GM12878 (cell line): ENCODE data around the gene MYO7B.

Source experiments
- ATF3 ChIP-seq: IDR thresholded peaks from 2 replicates; pipeline ENCODE4 v1.6.1; 2011; ENCODE audit warnings: low read depth, mild to moderate bottlenecking, low read length, moderate library complexity, borderline replicate concordance; ENCODE audit errors: extremely low read depth
- CTCF ChIP-seq, 3 experiments: IDR thresholded peaks in 2 of 3; conservative IDR thresholded peaks in 1 of 3; 2 replicates each; pipeline ENCODE4 v1.5.1; 2011; ENCODE audit warnings: low read depth in 3 of 3, low read length in 3 of 3, mild to moderate bottlenecking in 3 of 3, control low read depth in 2 of 3, moderate library complexity in 2 of 3, inconsistent platforms in 1 of 3, mixed read lengths in 1 of 3; ENCODE audit not compliant: control insufficient read depth in 2 of 3, insufficient read depth in 1 of 3; ENCODE audit errors: extremely low read depth in 1 of 3
- EP300 ChIP-seq, 2 experiments: fragments of 150-350 bp in 1 of 2; IDR thresholded peaks; 2 replicates each; pipeline ENCODE4 v1.6.1; 2011 to 2012; ENCODE audit warnings: low read depth in 2 of 2, low read length in 2 of 2, borderline replicate concordance in 1 of 2, improper control_type of control experiment in 1 of 2, inconsistent platforms in 1 of 2; ENCODE audit not compliant: control insufficient read depth in 1 of 2
- IRF3 ChIP-seq: fragments of 450-650 bp; IDR thresholded peaks from 2 replicates; pipeline ENCODE4 v1.6.1; 2014; ENCODE audit warnings: mild to moderate bottlenecking
- POLR2A ChIP-seq: IDR thresholded peaks from 2 replicates; pipeline ENCODE4 v1.6.1; 2011; ENCODE audit warnings: low read depth, mild to moderate bottlenecking, low read length
- POLR2AphosphoS2 ChIP-seq: IDR thresholded peaks from 2 replicates; pipeline ENCODE4 v1.6.1; 2011; ENCODE audit warnings: low read depth, mild to moderate bottlenecking, low read length, improper control_type of control experiment, moderate library complexity
- POLR2AphosphoS5 ChIP-seq: IDR thresholded peaks from 2 replicates; pipeline ENCODE4 v1.6.1; 2011; ENCODE audit warnings: mild to moderate bottlenecking, low read length, inconsistent platforms
- SIN3A ChIP-seq: IDR thresholded peaks from 2 replicates; pipeline ENCODE4 v1.6.1; 2012; ENCODE audit warnings: low read depth, low read length, improper control_type of control experiment
- SMAD1 ChIP-seq: fragments of 450-650 bp; IDR thresholded peaks from 2 replicates; pipeline ENCODE4 v1.6.1; 2018; ENCODE audit warnings: mild to moderate bottlenecking, low read depth; ENCODE audit not compliant: partially characterized antibody
- TAF1 ChIP-seq: IDR thresholded peaks from 2 replicates; pipeline ENCODE4 v1.6.1; 2011; ENCODE audit warnings: mild to moderate bottlenecking, low read depth, low read length, borderline replicate concordance

- no peak for TF ChIP-seq SMAD1
- no peak for TF ChIP-seq ATF3
- no peak for TF ChIP-seq CTCF (IDR thresholded peaks at IDR 0.05 in 2 of 3, conservative IDR thresholded peaks at IDR 0.05 in 1 of 3; ENCODE audit: control insufficient read depth in 2 of 3, extremely low read depth in 1 of 3, insufficient read depth in 1 of 3, low read depth in 3 of 3, low read length in 3 of 3)
- no peak for TF ChIP-seq TAF1
- no peak for TF ChIP-seq POLR2A
- TF ChIP-seq IRF3, result no peak
- no peak for TF ChIP-seq SIN3A
- TF ChIP-seq POLR2AphosphoS2, result no peak
- no peak for TF ChIP-seq EP300 (IDR thresholded peaks at IDR 0.05; ENCODE audit: borderline replicate concordance in 1 of 2, control insufficient read depth in 1 of 2, low read depth in 2 of 2, low read length in 2 of 2)
- TF ChIP-seq POLR2AphosphoS5, result no peak
Observed at GRCh38 chr2:127523269-127523939, 12.1 kb upstream of the MYO7B start.
